GM18951 (cell line): ENCODE results near the gene SDHAF3.
"Not testable (repeated sequence)": the region's sequence is repeated elsewhere in the genome, so short reads cannot be mapped to it uniquely, and the experiment has no call there.

Experiments
- POLR2A ChIP-seq: IDR thresholded peaks from 4 replicates; pipeline ENCODE4 v1.6.1; 2011; ENCODE audit warnings: mild to moderate bottlenecking; ENCODE audit not compliant: insufficient read length, insufficient read depth; ENCODE audit errors: extremely low read depth
- in situ Hi-C: fragments of 300-500 bp; cut with MboI; formaldehyde crosslinking; loops from one replicate; pipeline ENCODE4 v1.12.0; 2022; ENCODE audit warnings: low sequenced_read_pairs, mixed read lengths, inconsistent platforms; ENCODE audit not compliant: unreplicated experiment

The SDHAF3 gene

DNA sequence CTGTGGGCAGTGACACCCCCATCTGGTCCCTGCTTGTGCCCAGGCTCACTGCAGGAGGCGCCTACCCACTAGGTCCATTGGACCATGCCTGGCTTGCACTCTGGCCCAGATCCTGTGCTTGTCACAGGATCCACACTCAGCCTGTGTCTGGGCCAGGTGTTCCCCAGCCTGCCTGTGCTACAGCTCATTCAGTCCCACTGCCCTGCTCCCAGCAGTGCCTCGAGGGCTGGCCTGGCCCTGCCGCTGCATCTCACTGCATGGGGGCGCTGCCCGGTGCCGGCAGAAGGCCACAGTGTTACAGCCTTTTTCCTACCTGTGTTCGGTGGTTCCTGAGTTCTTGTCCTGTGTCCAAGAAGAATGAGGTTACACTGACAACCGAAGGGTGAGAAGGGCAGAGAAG lies 21.3 kb downstream of the SDHAF3 start:
- in situ Hi-C loops = no loop called here
- no peak for TF ChIP-seq POLR2A

DNA sequence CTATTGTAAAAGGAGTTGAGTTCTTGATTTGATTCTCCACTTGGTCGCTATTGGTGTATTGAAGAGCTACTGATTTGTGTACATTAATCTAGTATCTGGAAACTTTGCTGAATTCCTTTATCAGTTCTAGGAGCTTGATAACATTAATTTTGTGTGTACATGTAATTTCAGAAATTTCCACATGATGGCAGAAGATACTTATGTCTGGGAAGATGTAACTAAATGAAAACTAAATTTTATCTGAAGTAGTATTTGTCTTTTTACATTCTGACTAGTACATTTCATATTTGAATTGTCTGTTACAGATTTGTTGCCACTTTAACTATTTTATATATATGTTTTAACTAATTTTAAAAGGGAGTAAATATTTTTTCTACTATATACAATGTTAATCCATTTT lies 27.6 kb downstream of the SDHAF3 start:
- TF ChIP-seq POLR2A = no peak
- in situ Hi-C loops = no loop called here

DNA sequence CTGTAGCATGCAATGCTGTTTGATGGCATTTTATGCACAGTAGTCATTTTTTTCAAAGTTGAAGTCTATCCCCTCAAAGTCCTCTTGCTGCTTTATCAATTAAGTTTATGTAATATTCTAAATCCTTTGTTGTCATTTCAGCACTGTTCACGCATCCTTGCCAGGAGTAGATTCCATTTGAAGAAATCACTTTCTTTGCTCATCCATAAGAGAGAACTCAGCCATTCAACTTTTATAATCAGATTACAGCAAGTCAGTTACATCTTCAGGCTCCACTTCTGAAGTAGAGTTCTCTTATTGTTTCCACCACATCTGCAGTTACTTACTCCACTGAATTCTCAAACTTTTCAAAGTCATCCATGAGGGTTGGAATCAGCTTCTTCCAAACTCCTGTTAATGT lies 32.3 kb downstream of the SDHAF3 start:
- in situ Hi-C loops = no loop called here
- no peak for TF ChIP-seq POLR2A

DNA sequence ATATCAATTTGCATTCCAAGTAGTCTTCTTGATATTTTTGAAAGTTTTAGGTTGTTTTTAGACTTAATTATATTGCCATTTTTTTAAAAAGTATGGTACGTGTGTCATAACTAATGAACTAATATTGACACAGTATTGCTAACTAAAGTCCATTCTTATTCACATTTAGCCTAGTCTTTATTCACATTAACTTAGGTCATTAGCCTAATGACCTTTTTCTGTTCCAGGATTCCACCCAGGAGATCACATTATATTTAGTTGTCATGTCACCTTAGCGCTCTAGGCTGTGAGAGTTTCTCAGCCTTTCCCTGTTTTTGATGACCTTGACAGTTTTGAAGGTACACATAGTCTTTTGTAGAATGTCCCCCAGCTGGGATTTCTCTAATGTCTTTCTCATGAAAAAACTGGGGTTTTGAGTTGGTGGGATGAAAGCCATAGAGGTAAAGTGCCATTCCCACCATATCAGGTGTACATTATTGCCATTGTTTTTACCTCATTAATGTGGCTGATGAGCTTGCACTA lies 38.5 kb downstream of the SDHAF3 start:
- no peak for TF ChIP-seq POLR2A
- in situ Hi-C loops = no loop called here

DNA sequence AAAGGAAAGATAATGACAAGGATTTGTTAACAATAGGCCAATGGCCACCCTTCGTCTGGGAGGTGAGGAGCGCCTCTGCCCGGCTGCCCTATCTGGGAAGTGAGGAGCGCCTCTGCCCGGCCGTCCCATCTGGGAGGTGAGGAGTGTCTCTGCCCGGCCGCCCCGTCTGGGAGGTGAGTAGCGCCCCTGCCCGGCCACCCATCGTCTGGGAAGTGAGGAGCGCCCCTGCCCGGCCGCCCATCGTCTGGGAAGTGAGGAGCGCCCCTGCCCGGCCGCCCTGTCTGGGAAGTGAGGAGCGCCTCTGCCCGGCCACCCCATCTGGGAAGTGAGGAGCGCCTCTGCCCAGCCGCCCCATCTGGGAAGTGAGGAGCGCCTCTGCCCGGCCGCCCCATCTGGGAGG lies 42.5 kb downstream of the SDHAF3 start:
- in situ Hi-C loops = not testable (repeated sequence)

DNA sequence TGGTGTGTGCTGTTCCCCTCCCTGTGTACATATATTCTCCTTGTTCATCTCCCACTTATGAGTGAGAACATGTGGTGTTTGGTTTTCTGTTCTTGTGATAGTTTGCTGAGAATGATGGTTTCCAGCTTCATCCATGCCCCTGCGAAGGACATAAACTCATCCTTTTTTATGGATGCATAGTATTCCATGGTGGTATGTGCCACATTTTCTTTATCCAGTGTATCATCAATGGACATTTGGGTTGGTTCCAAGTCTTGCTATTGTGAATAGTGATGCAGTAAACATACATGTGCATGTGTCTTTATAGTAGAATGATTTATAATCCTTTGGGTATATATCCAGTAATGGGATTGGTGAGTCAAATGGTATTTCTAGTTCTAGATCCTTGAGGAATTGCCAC lies 44.1 kb downstream of the SDHAF3 start:
- in situ Hi-C loops = not testable (repeated sequence)

DNA sequence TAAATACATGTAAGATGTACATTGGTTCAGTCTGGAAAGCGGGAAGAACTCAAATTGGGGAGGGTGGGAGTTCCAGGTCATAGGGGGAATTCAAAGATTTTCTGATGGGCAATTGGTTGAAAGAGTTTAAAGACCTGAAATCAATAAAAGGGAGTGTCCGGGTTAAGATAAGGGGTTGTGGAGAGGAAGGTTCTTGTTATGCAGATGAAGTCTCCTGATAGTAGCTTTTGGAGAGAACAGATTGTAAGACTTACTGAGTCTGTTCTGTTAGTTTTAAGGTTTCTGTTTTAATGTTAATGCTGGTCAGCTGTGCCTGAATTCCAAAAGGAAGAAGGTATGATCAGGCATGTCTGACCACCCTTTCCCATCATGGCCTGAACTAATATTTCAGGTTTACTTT lies 48.8 kb downstream of the SDHAF3 start:
- TF ChIP-seq POLR2A = no peak
- in situ Hi-C loops = no loop called here

DNA sequence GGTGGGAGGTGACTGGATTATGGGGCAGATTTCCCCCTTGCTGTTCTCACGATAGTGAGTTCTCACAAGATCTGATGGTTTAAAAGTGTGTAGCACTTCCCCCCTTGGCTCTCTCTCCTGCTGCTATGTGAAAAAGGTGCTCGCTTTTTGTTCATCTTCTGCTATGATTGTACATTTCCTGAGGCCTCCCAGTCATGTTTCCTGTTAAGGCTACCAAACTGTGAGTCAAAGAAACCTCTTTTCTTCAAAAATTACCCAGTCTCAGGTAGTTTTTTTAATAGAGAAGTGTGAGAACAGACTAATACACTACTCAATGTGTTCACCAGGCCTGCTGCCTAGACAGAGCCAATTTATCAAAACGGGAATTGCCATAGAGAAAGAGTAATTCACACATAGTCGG lies 49.7 kb downstream of the SDHAF3 start:
- no peak for TF ChIP-seq POLR2A
- in situ Hi-C loops = no loop called here

DNA sequence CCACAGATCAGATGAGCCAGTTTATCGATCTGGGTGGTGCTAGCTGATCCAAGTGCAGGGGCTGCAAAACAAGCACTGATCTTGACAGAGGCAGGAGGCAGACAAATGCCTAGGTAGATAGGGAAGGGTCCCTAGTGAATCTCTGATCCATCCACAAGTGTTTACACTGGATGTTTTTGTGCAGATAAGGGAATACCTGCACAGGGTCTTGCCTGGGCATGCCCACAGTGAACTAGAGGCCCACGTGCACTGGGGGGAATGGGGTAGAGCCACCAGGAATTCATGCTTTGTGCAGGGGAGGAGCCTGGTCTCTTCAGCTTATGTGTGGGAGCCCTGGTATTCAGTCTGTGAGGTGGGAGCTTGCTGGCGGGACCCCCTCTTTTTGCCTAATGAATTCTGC lies 50.3 kb downstream of the SDHAF3 start:
- TF ChIP-seq POLR2A = no peak
- in situ Hi-C loops = no loop called here

DNA sequence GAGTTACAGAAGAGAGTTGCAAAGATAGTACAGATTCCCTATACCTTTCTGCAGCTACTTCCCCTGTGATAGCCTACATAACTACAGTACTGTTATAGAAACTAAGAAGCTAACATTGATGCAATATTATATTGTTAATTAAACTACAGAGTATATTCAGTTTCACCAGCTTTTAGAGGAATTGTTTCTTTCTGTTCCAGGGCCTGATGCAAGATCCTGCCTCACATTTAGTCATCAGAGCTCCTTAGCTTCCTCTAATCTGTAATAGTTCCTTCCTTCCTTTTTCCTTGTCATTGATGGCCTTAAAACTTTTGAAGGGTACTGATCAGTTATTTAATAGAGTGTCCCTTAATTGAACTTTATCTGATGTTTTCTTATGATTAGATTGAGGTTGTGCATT lies 56.8 kb downstream of the SDHAF3 start:
- in situ Hi-C loops = no loop called here
- TF ChIP-seq POLR2A = no peak

DNA sequence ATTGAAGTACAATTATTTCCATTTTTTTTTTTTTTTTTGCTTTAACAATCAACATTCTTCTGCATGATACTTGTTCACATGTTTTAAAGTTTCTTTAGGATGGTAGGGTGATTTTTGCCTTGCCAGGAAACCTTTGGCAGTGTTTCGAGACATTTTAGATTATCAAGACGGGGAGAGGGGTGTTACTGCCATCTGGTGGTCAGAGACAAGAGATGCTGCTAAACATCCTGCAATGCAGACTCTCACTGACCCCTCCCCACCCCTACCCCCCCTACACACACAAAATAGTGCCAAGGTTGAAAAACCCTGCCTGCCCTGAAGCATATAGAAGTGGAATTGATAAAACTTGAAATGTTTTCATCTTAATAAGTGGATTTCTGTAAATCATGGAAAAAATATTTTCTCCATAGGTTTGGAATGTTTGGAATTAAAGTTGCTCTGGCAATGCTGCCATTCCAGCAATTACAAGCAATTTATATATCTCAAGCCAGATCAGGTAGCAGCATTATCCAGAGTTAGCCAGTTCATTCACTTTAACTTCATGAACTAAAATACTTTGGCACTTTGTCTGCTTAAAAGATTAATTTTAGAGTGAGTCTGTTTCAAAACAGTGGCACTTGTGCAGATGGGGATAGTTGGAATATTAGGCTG lies 62.1 kb downstream of the SDHAF3 start:
- TF ChIP-seq POLR2A = no peak
- in situ Hi-C loops = loop anchor here (10.0 kb wide), 1 partner anchor 75 kb away; no protein-coding TSS in a partner anchor

DNA sequence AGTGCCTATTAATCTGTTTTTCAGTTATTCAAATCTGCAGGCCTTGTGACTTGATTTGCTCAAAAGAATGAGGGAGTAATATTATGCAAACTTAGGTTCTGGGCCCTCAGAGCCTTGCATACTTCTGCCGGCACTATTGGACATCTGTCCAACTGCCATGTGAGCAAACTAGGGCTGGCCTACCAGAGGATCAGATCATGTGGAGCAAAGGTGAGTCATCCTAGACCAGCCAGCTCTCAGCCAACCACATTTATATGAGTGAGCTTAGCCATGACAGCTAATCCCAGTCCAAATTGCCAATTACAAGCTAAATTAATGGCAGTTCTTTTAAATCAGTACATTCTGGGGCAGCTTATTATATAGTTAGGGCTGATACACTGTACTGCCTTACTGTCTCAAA lies 69.6 kb downstream of the SDHAF3 start:
- in situ Hi-C loops = loop anchor here (10.0 kb wide), 1 partner anchor 82 kb away; no protein-coding TSS in a partner anchor
- TF ChIP-seq POLR2A = no peak

DNA sequence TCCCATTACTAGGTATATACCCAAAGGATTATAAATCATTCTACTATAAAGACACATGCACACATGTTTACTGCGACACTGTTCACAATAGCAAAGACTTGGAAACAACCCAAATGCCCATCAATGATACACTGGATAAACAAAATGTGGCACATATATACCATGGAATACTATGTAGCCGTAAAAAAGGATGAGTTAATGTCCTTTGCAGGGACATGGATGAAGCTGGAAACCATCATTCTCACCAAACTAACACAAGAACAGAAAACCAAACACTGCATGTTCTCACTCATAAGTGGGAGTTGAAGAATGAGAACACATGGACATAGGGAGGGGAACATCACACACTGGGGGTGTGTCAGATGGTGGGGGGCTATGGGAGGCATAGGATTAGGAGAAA lies 78.7 kb downstream of the SDHAF3 start:
- in situ Hi-C loops = not testable (repeated sequence)

DNA sequence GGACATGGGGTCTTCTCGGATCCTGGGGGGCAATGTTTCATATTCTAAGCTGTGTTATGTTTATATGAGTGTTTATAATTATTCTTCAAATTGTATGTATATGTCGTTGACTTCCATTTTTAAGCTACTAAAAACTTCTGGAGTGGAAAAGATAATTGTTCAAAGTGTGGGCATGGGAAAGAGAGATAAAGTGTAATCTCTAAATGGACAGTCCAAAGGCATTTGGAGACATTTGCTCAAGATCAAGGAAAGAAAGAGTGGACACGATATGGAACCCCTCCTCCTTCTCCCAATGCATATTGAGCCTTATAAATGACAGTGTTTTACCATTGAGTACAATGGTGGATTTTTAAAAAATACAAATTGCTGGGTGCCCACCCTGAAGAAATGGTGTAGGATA lies 81.1 kb downstream of the SDHAF3 start:
- no peak for TF ChIP-seq POLR2A
- in situ Hi-C loops = no loop called here

DNA sequence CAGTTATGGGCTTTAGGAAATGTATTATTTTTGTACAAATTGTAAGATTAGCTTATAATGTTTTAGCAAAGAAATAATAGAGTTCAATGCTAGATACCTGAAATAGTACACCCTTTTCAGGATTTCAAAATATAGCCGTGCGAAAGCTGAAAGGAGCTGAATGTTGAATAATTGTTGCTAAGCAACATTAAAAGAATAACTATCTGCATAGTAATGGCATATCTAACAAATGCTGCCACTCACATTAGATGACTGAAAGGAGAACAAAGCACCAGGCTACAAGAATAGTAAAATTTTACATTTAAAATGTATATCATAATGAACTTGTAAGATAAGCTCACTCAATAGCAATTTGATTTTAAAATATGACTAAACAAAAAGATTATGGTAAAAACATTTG lies 82.5 kb downstream of the SDHAF3 start:
- in situ Hi-C loops = no loop called here
- TF ChIP-seq POLR2A = no peak

DNA sequence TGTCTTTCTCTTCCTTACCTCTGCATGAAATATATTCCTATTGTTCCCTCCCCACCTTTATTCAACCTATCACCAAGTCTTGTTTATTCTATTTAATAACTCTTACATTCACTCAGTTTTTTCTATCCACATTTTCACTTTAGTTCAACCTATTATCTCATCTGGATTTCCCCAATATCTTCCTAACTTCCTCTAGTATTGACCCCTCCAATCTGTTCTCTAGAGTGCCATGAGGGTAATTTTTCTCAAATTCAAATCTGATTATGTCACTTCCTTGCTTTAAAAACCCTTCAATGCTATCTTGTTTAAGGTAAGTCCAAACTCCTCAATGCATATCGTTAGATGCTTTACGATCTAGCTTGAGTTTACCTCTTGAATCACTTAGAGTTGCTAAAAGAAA lies 86.5 kb downstream of the SDHAF3 start:
- no peak for TF ChIP-seq POLR2A
- in situ Hi-C loops = no loop called here
